ENCODE data around the gene THRAP3. TPM values are rescaled to one million over a fixed set of nuclear protein-coding genes. Genes with fewer than 3 reads are reported as not detected.

Gene THRAP3
- total and polyA plus RNA-seq, 2 experiments from 2014 or later: 61.5 to 95.2 TPM

GRCh38 chr1:36309397-36309796 is 85.2 kb downstream of the THRAP3 start:
- no peak for TF ChIP-seq EZH2 (IDR thresholded peaks at IDR 0.05; ENCODE audit: insufficient read depth, poor library complexity, severe bottlenecking)
- no peak for TF ChIP-seq EZH2phosphoT487 (IDR thresholded peaks at IDR 0.05; ENCODE audit: insufficient read depth, low read depth)
- Histone ChIP-seq H3K4me3 (no peak overlapping the region), H3K9me3 (ENCODE audit: low read depth) (no peaks in the 10 kb centered on the region), H3K9me2 (ENCODE audit: insufficient read depth) (no peaks in the 10 kb centered on the region), H3F3A (ENCODE audit: insufficient read depth) (peaks cover 10% of the 10 kb centered on the region; the same call in 1 of the 2 replicates), H3K9ac (no peak overlapping the region), H3K27me3 (replicated peaks; ENCODE audit: insufficient read depth) (no peaks in the 10 kb centered on the region), H3K4me2 (ENCODE audit: unreplicated experiment) (no peak overlapping the region), H3K4me1 (ENCODE audit: insufficient read depth) (peaks cover 5% of the 10 kb centered on the region; the same call in 1 of the 2 replicates), H3K79me2 (ENCODE audit: insufficient read depth) (peaks cover 18% of the 10 kb centered on the region), H3K36me3 (ENCODE audit: low read depth) (peaks cover 12% of the 10 kb centered on the region), H2AFZ (no peak overlapping the region), H4K20me1 (ENCODE audit: insufficient read depth) (no peaks in the 10 kb centered on the region), H3K27ac (no peak overlapping the region)
- WGBS, 2 experiments (ENCODE audit: low coverage in 1 of 2, low lambda C conversion rate in 2 of 2, missing lambda C conversion rate in 2 of 2): 99 to 100% methylated on average over 7 of the region's 7 CpGs
- no peak for DNase-seq
- in situ Hi-C loops (cut with MboI): no loop called here

GRCh38 chr1:36320291-36320761 is 96.1 kb downstream of the THRAP3 start:
- Histone ChIP-seq H4K20me1 (ENCODE audit: insufficient read depth) (no peaks in the 10 kb centered on the region), H3K79me2 (ENCODE audit: insufficient read depth) (peaks cover 18% of the 10 kb centered on the region), H3K9me2 (ENCODE audit: insufficient read depth) (no peaks in the 10 kb centered on the region), H3K4me3 (peak overlapping the region; percentile 87), H3F3A (ENCODE audit: insufficient read depth) (0 out of 2 replicates have a peak, but pooled peaks cover 4% of the 10 kb centered on the region), H3K4me1 (ENCODE audit: insufficient read depth) (peaks cover 11% of the 10 kb centered on the region), H3K9me3 (ENCODE audit: low read depth) (no peaks in the 10 kb centered on the region), H3K36me3 (ENCODE audit: low read depth) (no peaks in the 10 kb centered on the region), H2AFZ (no peak overlapping the region), H3K9ac (peak overlapping the region; percentile 96), H3K27ac (peak overlapping the region; percentile 89), H3K4me2 (ENCODE audit: unreplicated experiment) (peak overlapping the region; percentile 88), H3K27me3 (replicated peaks; ENCODE audit: insufficient read depth) (no peaks in the 10 kb centered on the region)
- peak; percentile 44 for DNase-seq
- in situ Hi-C loops (cut with MboI): no loop called here
- TF ChIP-seq EZH2 (IDR thresholded peaks at IDR 0.05; ENCODE audit: insufficient read depth, poor library complexity, severe bottlenecking) (no peak), EZH2phosphoT487 (IDR thresholded peaks at IDR 0.05; ENCODE audit: insufficient read depth, low read depth) (no peak)
- 20 to 32% methylated on average over 16 of the region's 16 CpGs for WGBS, 2 experiments (ENCODE audit: low coverage in 1 of 2, low lambda C conversion rate in 2 of 2, missing lambda C conversion rate in 2 of 2)

- peak overlapping the region; percentile 87 for H3K4me3 ChIP-seq
- peaks cover 18% of the 10 kb centered on the region for H3K79me2 ChIP-seq (ENCODE audit: insufficient read depth)
- no peaks in the 10 kb centered on the region for H3K27me3 ChIP-seq (replicated peaks; ENCODE audit: insufficient read depth)
- no peak for DNase-seq
- H3K4me2 ChIP-seq (ENCODE audit: unreplicated experiment): peak overlapping the region; percentile 88
- 0 out of 2 replicates have a peak, but pooled peaks cover 2% of the 10 kb centered on the region for H3F3A ChIP-seq (ENCODE audit: insufficient read depth)
- in situ Hi-C loops (cut with MboI): no loop called here
- H3K36me3 ChIP-seq (ENCODE audit: low read depth): no peaks in the 10 kb centered on the region
- no peaks in the 10 kb centered on the region for H3K9me2 ChIP-seq (ENCODE audit: insufficient read depth)
- WGBS, 2 experiments (ENCODE audit: low coverage in 1 of 2, low lambda C conversion rate in 2 of 2, missing lambda C conversion rate in 2 of 2): 2 to 6% methylated on average over 14 to 23 of the region's 23 CpGs
- H4K20me1 ChIP-seq (ENCODE audit: insufficient read depth): no peaks in the 10 kb centered on the region
- H3K9ac ChIP-seq: peak overlapping the region; percentile 96
- H3K27ac ChIP-seq: peak overlapping the region; percentile 89
- peaks cover 11% of the 10 kb centered on the region for H3K4me1 ChIP-seq (ENCODE audit: insufficient read depth)
- H2AFZ ChIP-seq: no peak overlapping the region
- TF ChIP-seq EZH2 (IDR thresholded peaks at IDR 0.05; ENCODE audit: insufficient read depth, poor library complexity, severe bottlenecking): no peak
- TF ChIP-seq EZH2phosphoT487 (IDR thresholded peaks at IDR 0.05; ENCODE audit: insufficient read depth, low read depth): no peak
- no peaks in the 10 kb centered on the region for H3K9me3 ChIP-seq (ENCODE audit: low read depth)
Measured at GRCh38 chr1:36320767-36321118, 96.5 kb downstream of the THRAP3 start.

DNA sequence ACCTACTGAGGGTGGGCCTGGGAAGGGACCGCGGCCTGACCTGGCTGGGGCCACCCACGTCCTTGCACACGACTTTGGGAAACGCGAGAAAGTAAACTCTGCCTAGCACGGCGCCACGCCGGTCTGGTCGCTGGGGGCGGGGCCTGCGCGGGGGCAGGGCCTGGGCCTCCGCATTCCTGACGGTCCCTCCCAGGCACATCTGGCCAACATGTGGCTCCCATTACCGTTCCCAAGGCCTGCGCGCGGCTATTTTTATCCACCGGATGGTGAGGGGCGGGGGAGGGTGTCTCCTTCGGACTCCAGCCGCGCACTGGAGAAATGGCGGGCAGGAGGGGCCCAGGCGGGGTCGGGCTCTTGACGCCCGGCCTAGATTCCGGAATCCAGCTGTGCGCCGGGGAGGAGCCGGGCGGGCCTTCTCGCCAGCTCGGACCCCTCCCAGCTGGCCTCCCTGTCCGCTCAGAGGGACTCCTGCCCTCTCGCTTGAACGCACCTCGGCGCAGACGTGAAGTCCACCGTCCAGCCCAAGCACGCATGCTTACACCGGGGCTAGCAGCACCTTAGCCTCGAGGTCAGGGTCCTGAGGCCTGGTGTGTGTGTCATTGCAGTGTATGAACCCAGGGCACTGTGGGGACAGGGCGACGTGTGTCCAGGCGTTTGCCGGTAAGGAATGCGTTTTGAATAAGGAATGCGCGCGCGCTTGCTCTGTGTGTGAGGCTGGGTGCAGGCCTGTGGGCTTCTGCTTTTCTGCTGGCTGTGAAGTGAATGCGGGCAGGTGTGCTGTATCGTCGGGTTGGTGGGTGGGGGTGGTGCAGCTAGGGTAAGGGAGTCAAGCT is 97.1 kb downstream of the THRAP3 start:
- in situ Hi-C loops (cut with MboI): no loop called here
- peaks cover 11% of the 10 kb centered on the region for H3K4me1 ChIP-seq (ENCODE audit: insufficient read depth)
- peak overlapping the region; percentile 88 for H3K4me2 ChIP-seq (ENCODE audit: unreplicated experiment)
- H3K27me3 ChIP-seq (replicated peaks; ENCODE audit: insufficient read depth): no peaks in the 10 kb centered on the region
- H3K27ac ChIP-seq: peak overlapping the region; percentile 89
- H3K9ac ChIP-seq: peak overlapping the region; percentile 96
- TF ChIP-seq EZH2 (IDR thresholded peaks at IDR 0.05; ENCODE audit: insufficient read depth, poor library complexity, severe bottlenecking): no peak
- TF ChIP-seq EZH2phosphoT487 (IDR thresholded peaks at IDR 0.05; ENCODE audit: insufficient read depth, low read depth): no peak
- H3K9me2 ChIP-seq (ENCODE audit: insufficient read depth): no peaks in the 10 kb centered on the region
- WGBS, 2 experiments (ENCODE audit: low coverage in 1 of 2, low lambda C conversion rate in 2 of 2, missing lambda C conversion rate in 2 of 2): 1 to 2% methylated on average over 56 to 59 of the region's 59 CpGs
- peak overlapping the region; percentile 87 for H3K4me3 ChIP-seq
- no peak overlapping the region for H2AFZ ChIP-seq
- DNase-seq: peak; percentile 97
- H3K9me3 ChIP-seq (ENCODE audit: low read depth): no peaks in the 10 kb centered on the region
- H4K20me1 ChIP-seq (ENCODE audit: insufficient read depth): no peaks in the 10 kb centered on the region
- H3F3A ChIP-seq (ENCODE audit: insufficient read depth): no peaks in the 10 kb centered on the region
- H3K79me2 ChIP-seq (ENCODE audit: insufficient read depth): peaks cover 18% of the 10 kb centered on the region
- H3K36me3 ChIP-seq (ENCODE audit: low read depth): no peaks in the 10 kb centered on the region

Data from GM23248 (cell line).